Measurements from ENCODE around the gene ZBTB2.

The ZBTB2 gene

DNA sequence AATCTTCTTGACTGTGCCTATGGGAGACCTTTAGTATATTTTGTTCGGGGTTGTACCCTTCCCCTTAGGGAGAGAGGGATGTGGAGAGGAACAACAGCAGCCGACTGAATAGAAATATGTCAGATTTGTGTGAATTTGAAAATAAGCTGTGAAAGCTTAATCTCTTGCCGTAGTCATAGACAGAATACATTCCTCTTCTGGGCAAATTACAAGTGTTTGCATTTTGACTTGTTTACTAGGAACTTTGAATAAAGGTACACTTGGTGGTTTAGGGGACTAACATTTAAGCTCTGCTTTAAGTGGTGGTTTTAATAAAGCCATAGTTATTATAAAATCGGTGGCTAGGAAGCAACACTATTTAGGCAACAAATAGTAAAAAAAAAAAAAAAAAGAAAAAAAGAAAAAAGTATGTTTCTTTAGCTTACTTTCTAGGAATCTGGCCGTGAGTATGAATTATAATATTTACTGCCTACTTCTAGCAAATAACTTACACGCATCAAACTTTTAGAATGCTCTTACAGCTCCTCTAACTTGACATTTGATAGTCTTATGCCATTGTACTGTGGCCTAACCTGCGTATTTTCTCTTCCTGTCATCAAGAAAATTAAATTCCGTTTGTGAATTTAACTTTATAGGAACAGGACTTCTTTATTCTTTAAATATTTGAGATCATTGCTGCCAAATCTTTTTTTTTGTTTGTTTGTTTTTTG is 65.1 kb downstream of the ZBTB2 start:
- DNase-seq (no peak), ATAC-seq (ENCODE audit: insufficient read depth, low read depth) (no peak)
- Histone ChIP-seq H3K4me1 (ENCODE audit: insufficient read depth, low read length) (peaks cover 9% of the 10 kb centered on the region; the same call in 1 of the 2 replicates), H3K36me3 (ENCODE audit: insufficient read depth, low read length) (no peaks in the 10 kb centered on the region), H3K4me2 (ENCODE audit: insufficient read depth, low read length) (no peak overlapping the region), H3K4me3 (ENCODE audit: low read depth in 1 of 2, low read length in 2 of 2) (no peak overlapping the region), H3K9ac (ENCODE audit: low read depth, low read length) (no peak overlapping the region), H3K79me2 (ENCODE audit: insufficient read depth, low read length) (no peaks in the 10 kb centered on the region), H3K27me3 (ENCODE audit: insufficient read depth, low read length, poor library complexity) (peaks cover 6% of the 10 kb centered on the region), H2AFZ (ENCODE audit: low read depth, low read length) (no peak overlapping the region), H4K20me1 (ENCODE audit: insufficient read depth, low read length) (no peaks in the 10 kb centered on the region), H3K27ac (ENCODE audit: low read length) (no peak overlapping the region), H3K9me3 (ENCODE audit: insufficient read depth, low read length, severe bottlenecking) (no peaks in the 10 kb centered on the region)
- TF ChIP-seq, protein P1, sequence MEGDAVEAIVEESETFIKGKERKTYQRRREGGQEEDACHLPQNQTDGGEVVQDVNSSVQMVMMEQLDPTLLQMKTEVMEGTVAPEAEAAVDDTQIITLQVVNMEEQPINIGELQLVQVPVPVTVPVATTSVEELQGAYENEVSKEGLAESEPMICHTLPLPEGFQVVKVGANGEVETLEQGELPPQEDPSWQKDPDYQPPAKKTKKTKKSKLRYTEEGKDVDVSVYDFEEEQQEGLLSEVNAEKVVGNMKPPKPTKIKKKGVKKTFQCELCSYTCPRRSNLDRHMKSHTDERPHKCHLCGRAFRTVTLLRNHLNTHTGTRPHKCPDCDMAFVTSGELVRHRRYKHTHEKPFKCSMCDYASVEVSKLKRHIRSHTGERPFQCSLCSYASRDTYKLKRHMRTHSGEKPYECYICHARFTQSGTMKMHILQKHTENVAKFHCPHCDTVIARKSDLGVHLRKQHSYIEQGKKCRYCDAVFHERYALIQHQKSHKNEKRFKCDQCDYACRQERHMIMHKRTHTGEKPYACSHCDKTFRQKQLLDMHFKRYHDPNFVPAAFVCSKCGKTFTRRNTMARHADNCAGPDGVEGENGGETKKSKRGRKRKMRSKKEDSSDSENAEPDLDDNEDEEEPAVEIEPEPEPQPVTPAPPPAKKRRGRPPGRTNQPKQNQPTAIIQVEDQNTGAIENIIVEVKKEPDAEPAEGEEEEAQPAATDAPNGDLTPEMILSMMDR (IDR thresholded peaks at IDR 0.05; ENCODE audit: borderline replicate concordance, extremely low read depth, low read length, poor library complexity, severe bottlenecking) = no peak

DNA sequence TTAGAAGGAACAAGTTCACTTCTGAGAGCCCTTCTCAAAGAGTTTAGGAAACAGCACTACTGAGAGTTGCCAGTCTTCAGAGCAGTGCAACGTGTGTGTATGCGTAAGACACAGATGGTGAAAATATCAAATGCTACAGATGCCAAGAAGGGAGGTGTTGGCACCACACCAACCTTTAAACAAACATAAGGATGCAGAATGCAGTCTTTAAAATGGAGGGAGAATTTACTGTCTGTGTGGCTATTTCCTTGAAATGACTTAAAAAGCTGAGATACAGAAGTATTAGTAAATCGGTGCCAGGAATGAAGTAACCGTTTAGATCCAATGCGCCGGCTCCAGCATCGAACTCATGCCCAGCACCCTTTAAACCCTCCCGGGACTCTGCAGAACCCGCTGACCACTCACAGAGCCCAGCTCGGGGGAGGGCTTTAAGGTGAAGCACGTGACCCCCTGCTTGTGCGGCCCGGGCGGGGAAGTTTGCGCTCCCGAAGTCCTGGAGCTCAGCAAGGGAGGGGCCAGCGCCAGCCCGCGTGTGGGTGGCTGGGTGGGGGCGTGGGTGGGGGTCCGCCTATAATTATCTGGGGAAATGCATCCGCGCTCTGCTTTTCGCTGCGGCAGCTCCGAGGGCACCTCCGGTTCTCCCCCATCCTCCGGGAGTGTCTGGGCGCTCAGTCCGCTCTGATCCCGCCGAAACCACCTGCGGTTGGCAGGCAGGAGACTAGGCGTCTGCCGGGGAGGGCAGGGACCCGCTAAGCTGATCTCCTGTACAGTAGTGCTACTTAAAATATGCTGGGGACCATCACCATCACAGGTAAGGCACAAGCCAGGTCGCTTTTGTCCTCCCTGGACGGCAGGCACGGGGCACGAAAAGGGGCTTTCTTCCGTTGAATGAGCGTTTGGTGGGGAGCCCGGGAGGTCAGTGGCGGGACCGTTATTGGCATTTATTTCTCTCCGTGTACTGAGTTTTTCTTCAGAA is 66.0 kb downstream of the ZBTB2 start:
- Histone ChIP-seq H3K9ac (ENCODE audit: low read depth, low read length) (no peak overlapping the region), H4K20me1 (ENCODE audit: insufficient read depth, low read length) (no peaks in the 10 kb centered on the region), H3K79me2 (ENCODE audit: insufficient read depth, low read length) (no peaks in the 10 kb centered on the region), H3K4me3 (ENCODE audit: low read depth in 1 of 2, low read length in 2 of 2) (no peak overlapping the region), H3K4me2 (ENCODE audit: insufficient read depth, low read length) (no peak overlapping the region), H3K27me3 (ENCODE audit: insufficient read depth, low read length, poor library complexity) (peaks cover 6% of the 10 kb centered on the region), H3K27ac (ENCODE audit: low read length) (no peak overlapping the region), H2AFZ (ENCODE audit: low read depth, low read length) (no peak overlapping the region), H3K4me1 (ENCODE audit: insufficient read depth, low read length) (peaks cover 9% of the 10 kb centered on the region; the same call in 1 of the 2 replicates), H3K9me3 (ENCODE audit: insufficient read depth, low read length, severe bottlenecking) (no peaks in the 10 kb centered on the region), H3K36me3 (ENCODE audit: insufficient read depth, low read length) (no peaks in the 10 kb centered on the region)
- DNase-seq = peak; percentile 8
- ATAC-seq (ENCODE audit: insufficient read depth, low read depth) = no peak
- TF ChIP-seq EZH2 (IDR thresholded peaks at IDR 0.05; ENCODE audit: borderline replicate concordance, low read depth, low read length, severe bottlenecking) = no peak
- TF ChIP-seq, protein P1 (IDR thresholded peaks at IDR 0.05; ENCODE audit: borderline replicate concordance, extremely low read depth, low read length, poor library complexity, severe bottlenecking) = no peak

DNA sequence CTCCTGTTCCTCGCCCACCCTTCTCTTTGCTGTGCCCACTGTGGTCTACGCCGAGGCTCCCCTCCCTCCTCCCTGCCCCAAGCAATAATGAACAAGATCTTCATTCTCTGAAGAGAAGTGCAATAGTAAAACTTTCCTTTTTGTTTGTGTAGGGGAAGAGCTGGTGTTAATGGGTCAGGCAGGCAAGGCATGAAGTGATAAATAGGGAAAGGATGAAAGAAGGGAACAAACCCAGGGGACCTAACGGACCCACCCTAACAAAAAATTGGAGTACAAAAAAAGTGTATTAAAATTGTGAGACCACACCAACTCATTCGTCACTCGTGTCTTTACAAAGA is 66.9 kb downstream of the ZBTB2 start:
- no peak for TF ChIP-seq EZH2 (IDR thresholded peaks at IDR 0.05; ENCODE audit: borderline replicate concordance, low read depth, low read length, severe bottlenecking)
- TF ChIP-seq, protein P1 (IDR thresholded peaks at IDR 0.05; ENCODE audit: borderline replicate concordance, extremely low read depth, low read length, poor library complexity, severe bottlenecking) = no peak
- Histone ChIP-seq H4K20me1 (ENCODE audit: insufficient read depth, low read length) (no peaks in the 10 kb centered on the region), H3K36me3 (ENCODE audit: insufficient read depth, low read length) (no peaks in the 10 kb centered on the region), H3K79me2 (ENCODE audit: insufficient read depth, low read length) (no peaks in the 10 kb centered on the region), H3K27me3 (ENCODE audit: insufficient read depth, low read length, poor library complexity) (peaks cover 6% of the 10 kb centered on the region), H3K4me3 (ENCODE audit: low read depth in 1 of 2, low read length in 2 of 2) (no peak overlapping the region), H3K4me1 (ENCODE audit: insufficient read depth, low read length) (peaks cover 9% of the 10 kb centered on the region; the same call in 1 of the 2 replicates), H3K9me3 (ENCODE audit: insufficient read depth, low read length, severe bottlenecking) (no peaks in the 10 kb centered on the region), H2AFZ (ENCODE audit: low read depth, low read length) (peak overlapping the region; percentile 59), H3K27ac (ENCODE audit: low read length) (no peak overlapping the region), H3K9ac (ENCODE audit: low read depth, low read length) (no peak overlapping the region), H3K4me2 (ENCODE audit: insufficient read depth, low read length) (peak overlapping the region; percentile 40; the same call in 1 of the 2 replicates)
- no peak for DNase-seq
- ATAC-seq (ENCODE audit: insufficient read depth, low read depth) = peak; percentile 36; the same call in 2 of the 3 replicates
